ENCODE measurements around the gene USP49.

USP49 gene

GRCh38 chr6:41874741-41875140 lies 20.4 kb downstream of the USP49 start:
- DNase-seq (ENCODE audit: low read depth, low spot score) = no peak

- no peak for DNase-seq (ENCODE audit: low read depth, low spot score)
Measured at GRCh38 chr6:41872147-41872546, 23.0 kb downstream of the USP49 start.

DNA sequence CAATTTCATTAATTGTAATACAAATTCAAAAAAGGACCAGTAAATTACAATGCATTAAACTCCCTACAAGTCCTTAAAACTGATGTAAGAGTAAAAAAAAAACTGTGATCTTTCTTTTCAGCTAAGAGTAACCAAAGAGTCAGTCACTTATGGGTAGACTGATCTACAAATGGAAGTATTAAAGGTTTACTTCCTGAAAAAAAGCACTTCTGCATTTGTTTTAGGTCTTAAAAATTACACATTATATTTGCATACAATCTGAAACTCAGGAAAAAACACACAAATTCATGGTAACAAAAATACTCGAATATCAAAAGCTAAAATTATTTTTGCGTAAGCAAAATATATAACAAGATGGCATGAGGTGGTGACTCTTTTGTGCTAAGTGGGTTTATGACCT lies 23.5 kb downstream of the USP49 start:
- no peak for DNase-seq (ENCODE audit: low read depth, low spot score)

- DNase-seq (ENCODE audit: low read depth, low spot score) = no peak
Measured at GRCh38 chr6:41859356-41859755, 35.8 kb downstream of the USP49 start.

- DNase-seq (ENCODE audit: low read depth, low spot score) = no peak
Measured at GRCh38 chr6:41858703-41859102, 36.5 kb downstream of the USP49 start.

DNA sequence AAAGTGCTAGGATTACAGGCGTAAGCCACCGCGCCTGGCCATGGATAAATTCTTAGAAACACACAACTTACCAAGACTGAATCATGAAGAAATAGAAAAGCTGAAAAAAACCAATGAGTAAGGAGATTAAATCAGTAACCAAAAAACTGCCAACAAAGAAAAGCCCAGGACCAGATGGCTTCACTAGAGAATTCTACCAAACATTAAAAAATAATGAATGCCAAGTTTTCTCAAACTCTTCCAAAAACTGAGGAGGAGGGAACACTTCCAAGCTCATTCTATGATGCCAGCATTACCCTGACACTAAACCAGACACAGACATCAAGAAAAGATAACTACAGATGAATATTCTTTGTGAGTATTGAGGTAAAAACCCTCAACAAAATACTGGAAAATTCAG lies 44.3 kb downstream of the USP49 start:
- DNase-seq (ENCODE audit: low read depth, low spot score) = no peak

DNA sequence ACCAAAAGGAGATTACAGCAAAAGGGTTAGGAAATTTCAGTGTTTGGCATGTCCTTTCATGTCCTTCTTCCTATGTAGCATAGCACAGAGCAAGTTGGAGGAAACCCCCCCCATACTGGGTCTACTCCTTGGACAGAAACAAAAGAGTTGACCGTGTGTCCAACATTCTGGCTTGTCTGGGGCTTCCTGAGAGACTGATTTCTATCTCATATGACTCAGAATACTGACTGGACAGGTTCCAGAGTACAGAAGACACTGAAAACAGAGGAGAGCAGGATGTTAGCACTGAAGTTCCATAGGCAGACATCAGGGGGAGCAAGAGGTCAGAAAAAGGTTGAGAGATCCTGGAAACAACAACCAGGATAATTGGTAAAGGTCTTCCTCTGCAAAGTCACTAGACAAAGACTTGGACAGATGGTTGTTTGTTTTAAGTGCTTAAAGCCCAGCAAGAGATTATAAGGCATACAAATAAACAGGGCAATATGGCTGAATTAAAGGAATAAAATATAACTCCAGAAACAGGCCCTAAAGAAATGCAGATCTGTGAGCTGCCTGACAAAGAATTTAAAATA lies 48.4 kb downstream of the USP49 start:
- peak; percentile 58 for DNase-seq (ENCODE audit: low read depth, low spot score)

- no peak for DNase-seq (ENCODE audit: low read depth, low spot score)
Measured at GRCh38 chr6:41843178-41843577, 52.0 kb downstream of the USP49 start.

- DNase-seq (ENCODE audit: low read depth, low spot score) = no peak
Measured at GRCh38 chr6:41840326-41840725, 54.8 kb downstream of the USP49 start.

DNA sequence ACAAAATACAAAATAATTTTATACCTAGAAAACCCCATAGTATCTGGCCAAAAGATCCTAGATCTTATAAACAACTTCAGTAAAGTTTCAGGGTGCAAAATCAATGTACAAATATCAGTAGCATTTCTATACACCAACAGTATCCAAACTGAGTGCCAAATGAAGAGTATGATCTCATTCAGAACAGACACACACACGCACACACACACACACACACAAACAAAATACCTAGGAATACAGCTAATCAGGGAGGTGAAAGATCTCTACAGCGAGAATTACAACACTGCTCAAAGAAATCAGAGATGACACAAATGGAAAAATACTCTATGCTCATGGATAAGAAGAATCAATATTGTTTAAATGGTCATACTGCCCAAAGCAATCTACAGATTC lies 58.5 kb downstream of the USP49 start:
- DNase-seq (ENCODE audit: low read depth, low spot score) = no peak

- no peak for DNase-seq (ENCODE audit: low read depth, low spot score)
Measured at GRCh38 chr6:41836022-41836659, 59.0 kb downstream of the USP49 start.

DNA sequence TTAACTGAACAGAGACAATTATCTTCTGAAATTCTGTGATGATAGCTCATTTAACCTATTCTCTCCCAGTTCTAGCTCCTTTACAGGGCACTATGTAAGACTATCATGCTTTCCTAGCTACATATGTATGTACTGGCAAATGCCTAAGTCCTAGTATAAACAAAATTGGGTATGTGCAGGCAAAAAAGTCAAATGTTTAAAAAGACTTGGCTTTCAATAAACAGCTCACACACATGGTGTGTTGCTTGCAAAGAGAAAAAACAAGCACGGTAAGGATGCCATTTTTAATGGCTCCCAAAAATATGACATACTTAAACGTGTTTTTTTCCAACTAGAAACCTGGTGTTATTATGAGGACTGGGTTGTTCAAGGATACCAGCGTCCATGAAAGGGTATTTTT lies 62.9 kb downstream of the USP49 start:
- no peak for DNase-seq (ENCODE audit: low read depth, low spot score)

DNA sequence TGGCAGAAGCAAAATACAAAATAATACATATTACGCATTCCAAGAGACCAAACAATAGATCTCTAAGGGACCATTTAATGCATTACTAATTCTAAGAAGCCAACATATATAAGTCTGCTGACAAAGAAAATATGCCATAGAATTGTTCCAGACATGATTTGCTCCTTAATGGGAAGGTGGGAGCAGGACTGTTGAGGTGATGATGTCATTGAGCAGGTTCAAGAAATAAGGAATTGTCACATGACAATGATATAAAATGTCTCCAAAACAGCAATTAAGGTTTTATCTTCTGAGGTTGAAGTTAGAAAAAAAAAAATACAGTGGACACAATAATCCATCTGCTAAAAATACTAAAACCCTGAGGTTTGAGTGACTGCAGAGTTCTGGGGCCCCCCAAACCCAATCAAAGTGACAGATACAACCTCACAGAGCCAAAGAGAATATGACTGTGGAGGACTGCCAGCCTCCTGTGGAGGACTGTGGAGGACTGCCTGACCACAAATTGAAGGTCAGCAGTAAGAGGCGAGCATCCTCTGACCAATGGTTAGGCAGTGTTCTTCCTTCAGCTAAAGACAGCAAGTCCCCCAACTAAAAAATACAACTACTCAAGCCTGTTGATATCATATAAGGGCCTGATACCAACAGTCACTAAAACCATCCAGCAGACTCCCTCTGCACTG lies 68.7 kb downstream of the USP49 start:
- no peak for DNase-seq (ENCODE audit: low read depth, low spot score)

DNA sequence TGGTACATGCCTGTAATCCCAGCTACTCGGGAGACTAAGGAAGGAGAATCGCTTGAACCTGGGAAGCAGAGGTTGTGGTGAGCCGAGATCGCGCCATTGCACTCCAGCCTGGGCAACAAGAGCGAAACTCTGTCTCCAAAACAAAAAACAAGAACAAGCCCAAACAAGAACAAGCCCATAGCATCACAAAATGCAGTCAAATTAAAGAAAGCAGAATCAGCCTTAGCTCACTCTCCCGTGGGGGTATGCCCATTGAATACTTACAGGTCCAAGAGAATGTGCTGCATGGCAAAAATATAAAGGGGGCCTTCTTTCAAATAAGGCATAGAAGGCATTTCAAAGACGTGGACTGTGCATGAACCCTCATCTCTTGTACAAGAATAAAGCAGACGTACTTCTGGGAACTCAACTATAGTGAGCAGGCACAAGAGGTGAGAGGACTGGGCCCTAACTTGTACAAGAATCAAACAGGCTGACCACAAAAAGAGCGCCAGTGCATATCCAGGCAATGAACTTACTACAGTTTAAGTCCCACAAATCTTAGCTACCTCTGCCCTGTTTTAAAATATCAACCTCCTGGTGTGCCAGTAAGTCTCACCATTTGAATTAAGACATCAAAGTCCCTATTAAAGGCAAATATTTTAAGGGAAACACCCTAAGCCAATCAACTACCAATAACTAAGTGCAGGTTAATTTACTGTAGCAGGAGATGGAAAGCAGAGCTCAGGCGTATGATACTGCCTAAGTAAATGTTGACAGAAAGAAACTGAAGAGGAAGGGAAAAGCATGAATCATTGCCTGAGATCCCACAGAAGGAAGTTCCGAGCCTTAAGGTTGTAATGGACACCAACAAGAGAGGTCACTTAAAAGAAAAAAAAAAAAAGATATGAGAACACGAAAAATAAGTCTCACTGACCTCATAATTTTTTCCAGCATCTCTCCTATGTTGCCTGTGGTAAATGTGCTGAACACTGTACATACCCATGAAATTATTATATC lies 70.3 kb downstream of the USP49 start:
- peak; percentile 42 for DNase-seq (ENCODE audit: low read depth, low spot score)

DNA sequence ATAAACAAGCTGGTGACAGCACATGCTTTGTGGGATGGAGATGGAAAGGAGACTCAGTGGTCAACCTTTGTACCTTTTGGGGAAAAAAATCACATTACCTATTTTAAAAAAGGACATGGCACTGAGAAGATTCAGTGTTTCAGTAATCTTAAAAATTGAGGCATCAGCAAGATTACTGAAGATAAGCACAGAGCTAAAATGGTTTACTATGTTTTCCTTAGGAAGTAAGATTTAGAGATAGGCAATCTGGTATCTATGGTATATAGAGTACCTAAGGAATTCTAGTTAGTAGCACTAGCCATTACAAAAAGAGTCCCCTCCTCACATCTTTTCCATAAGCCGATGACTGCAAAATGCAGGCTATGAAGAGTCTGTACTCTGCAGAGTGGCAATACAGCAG lies 72.0 kb downstream of the USP49 start:
- no peak for DNase-seq (ENCODE audit: low read depth, low spot score)

DNA sequence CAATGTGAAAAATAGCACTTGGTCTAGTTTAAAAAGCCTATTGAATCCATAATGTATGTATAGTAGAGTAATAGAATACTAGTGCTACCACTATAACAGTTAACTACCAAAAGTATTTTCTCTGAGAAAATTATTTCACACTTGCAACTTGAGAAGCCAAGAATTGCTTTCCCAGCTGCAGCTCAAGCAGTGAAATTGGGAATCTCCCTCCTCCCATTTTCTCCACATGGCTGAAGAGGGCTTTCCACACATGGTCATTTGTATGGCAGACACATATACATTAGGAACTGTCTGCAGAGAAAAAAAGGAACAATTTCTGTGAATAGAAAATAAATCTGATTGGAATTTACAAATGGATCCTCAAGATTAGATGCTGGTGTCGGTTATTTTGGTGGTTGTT lies 73.2 kb downstream of the USP49 start:
- no peak for DNase-seq (ENCODE audit: low read depth, low spot score)

- DNase-seq (ENCODE audit: low read depth, low spot score) = no peak
Measured at GRCh38 chr6:41821266-41821665, 73.9 kb downstream of the USP49 start.

DNA sequence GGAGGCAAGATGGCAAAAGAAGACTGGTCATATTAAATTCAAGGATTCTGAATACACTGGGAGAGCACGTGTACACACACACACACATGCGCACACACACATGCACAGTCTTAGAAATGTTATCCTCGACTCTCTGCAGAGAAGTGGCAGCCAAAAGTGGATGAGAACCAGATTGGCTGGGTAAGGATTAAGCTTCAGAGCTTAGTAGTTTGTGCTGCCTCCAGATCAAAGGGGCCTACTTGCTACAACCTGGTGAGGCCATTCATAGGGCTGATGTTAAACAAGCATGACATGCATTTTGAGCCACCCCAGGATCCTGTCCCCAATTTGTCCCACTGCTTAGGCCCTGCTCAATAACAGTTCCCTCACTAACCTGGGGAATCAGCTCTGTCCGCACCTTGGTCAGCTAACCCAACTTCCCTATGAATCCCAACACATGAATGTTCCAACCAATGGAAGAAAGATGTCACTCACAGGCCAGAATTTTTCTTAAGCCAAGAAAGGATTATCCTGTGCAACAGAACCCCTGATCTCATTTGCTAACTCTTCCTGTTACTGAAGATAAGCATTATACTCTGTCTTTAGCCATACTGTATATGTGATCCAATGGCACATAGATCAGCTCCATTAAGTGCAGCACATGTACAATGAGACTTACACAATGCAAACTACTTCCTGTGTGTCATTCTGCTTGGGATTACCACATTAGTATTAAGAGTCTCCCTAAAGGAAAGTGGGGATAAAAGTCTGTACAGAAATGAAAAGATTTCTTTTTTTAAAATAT lies 76.7 kb downstream of the USP49 start:
- DNase-seq (ENCODE audit: low read depth, low spot score) = no peak

DNA sequence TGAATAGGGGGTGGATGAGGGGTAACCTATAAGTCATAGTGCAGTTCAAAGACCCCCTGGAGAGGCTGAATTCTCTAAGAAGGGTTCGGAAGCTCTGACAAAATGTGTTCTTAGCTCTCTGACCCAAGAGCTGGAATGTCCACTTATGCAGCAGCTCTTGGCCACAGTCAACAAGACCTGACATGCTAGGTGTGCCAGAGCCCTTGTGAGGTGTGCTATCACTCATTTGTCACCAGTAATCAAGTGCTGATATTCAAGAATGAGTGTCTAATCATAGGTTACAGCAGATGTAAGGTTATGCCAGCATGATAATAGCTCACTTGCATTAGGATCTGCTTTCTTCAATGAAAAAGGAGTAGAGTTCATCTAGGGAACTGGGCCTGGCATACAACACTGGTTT lies 79.6 kb downstream of the USP49 start:
- no peak for DNase-seq (ENCODE audit: low read depth, low spot score)

GRCh38 chr6:41814629-41815028 lies 80.5 kb downstream of the USP49 start:
- DNase-seq (ENCODE audit: low read depth, low spot score) = no peak

DNA sequence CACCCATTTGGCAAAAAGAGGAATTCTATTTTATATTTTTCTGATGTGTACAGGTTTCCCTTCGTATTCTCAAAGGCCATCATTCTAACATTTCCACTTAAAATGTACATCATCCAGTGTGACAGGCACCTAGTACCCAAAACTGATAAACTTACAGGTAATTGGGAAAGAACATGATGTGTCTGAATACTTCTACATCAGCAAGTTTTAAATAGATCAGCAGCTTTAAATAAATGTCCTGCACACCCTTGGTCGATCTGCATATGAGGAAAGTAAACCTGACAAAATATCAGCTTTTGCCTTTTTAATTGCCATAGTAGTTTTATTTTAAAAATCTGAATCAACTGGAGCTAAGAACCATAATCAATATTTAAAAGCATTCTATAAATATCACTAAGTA lies 81.2 kb downstream of the USP49 start:
- DNase-seq (ENCODE audit: low read depth, low spot score) = no peak
